ENCODE data around the gene CAPN15.

The CAPN15 gene

DNA sequence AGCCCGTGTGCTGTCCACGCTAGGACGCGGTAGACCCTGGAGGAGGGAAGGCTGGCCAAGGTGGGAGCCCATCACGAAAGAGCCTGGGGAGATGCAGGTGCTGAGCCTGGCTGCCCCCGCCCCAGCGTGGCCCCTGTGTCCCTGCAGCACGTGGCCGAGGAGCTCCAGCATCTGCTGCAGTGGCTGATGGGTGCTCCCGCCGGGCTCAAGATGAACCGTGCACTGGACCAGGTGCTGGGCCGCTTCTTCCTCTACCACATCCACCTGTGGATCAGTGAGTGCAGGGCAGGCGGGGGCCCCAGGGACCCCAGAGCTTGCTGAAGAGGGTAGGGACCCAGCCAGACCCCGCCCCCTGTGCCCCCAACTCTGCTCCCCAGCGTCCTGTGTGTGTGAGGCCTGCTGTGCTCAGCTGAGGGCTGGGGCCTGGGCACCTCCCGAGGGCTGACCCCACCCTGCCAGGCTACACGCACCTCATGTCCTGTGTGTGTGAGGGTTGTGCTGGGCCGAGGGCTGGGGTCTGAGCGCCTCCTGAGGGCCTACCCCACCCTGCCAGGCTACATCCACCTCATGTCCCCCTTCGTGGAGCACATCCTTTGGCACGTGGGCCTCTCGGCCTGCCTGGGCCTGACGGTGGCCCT is 50.8 kb downstream of the CAPN15 start:
- DNase-seq (ENCODE audit: low read depth): no peak

DNA sequence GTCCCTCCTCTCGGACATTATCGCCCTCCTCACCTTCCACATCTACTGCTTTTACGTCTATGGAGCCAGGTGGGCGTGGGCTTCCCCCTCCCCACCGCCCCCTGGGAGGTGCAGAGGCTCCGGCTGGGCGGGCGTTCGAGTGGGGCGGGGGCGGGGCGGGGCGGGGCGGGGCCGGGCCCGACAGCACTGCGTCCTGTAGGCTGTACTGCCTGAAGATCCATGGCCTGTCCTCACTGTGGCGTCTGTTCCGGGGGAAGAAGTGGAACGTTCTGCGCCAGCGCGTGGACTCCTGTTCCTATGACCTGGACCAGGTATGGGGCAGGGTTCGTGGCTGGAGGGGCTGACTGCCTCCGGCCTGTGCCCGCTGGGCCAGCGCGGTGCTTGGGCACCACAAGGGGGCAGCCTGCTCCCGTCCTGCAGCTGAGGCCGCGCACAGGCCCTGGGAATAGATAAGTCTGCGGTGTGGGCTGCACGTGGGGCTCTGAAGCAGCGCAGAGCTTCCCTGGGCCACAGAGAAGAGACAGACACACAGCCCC is 51.4 kb downstream of the CAPN15 start:
- peak; percentile 49 for DNase-seq (ENCODE audit: low read depth)

DNA sequence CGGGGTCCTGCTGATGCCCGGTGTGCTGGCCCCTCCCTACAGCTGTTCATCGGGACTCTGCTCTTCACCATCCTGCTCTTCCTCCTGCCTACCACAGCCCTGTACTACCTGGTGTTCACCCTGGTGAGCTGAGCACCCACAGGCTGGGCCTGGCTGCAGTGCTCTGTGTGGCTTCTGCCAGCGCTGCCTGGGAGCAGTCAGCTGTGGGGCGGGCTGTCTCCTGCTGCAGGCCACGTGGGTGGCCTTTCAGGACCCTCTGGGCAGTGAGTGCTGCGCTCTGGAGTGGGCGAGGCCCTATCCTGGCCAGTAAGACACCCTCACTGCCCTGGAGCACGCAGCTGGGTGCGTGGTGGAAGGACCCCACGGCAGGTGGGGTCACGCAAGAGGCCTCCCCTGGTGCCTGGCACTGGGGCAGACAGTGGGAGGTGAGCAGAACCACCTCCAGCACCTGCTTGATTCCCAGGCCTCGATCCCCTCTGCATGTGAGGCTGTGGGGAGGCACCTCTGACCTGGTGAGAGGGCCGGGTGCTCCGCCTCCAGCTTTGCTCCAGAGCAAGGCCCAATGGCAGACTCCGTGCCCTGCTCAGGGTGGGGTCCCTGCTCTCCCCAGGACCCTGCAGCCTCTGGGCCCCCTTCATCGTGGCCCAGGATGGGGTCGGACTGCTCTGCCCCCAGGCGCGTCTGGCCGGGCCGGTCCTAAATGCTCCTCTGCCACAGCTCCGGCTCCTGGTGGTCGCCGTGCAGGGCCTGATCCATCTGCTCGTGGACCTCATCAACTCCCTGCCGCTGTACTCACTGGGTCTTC is 52.8 kb downstream of the CAPN15 start:
- DNase-seq (ENCODE audit: low read depth): no peak

DNA sequence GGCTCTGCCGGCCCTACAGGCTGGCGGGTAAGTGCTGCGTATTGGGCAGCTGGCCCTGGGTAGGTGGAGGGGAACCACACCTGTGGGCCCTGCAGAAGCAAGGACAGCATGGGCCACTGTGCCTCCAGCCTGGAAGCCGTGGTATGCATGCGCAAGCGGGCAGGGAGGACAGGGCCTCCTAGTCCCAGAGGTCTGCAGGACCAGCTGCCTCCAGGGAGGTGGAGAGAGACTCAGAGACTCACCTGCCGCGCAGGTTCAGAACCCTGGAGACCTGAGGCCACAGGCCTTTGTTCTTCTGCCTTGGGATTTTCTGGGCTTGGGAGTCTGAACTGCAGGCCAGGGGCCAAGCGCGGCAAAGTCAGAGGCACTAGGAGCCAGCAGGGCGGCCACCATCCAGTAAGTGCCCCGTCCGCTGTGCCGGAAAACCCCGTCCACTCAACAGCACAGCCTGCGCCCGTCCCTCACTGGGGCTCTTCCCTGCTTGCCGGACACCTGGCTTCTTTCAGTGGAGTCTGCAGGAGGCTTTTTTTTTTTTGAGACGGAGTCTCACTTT is 53.5 kb downstream of the CAPN15 start:
- no peak for DNase-seq (ENCODE audit: low read depth)

DNA sequence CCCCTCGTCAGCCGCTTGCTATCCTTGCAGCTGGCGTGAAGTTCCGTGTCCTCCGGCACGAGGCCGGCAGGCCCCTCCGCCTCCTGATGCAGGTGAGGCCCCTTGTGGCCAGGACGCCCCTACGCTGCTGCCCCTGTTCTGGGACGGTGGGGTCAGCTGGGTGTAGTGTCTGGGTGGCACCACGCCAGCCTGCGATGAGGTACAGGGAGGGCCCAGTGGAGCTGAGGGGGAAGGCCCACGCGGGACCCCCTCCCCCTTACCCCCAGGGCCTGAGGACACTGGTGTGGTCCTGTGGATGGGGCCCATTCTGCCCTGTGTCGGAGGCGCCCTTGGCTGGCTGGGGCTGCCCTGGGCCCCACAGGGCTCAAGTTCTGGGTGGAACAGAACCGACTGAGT is 54.7 kb downstream of the CAPN15 start:
- no peak for DNase-seq (ENCODE audit: low read depth)

DNA sequence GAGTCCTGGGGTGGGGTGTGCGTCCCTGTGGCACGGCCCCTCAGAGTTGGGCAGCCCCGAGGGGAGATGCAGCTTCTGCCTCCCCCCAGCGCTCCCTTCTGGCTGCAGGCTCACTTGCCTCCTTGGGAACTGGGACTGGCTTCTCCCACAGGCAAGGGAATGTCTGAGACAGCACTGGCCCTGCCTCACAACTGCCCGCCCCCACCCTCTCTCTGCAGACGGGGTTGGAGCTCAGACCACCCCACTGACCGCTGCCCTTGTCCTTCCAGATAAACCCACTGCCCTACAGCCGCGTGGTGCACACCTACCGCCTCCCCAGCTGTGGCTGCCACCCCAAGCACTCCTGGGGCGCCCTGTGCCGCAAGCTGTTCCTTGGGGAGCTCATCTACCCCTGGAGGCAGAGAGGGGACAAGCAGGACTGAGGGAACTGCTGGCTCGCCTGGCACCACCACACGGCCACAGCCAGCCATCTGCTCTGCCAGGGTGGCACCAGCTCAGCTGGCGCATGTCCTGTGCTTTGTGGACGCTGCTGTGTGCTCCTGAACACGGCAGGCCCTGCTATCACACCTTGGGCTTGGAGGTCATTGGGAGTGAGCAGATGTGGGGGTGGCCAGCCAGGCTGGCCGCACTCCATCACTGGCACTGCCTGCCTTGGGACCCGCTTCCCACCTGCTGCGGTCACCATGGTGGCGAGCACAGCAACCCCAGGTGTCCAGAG is 55.3 kb downstream of the CAPN15 start:
- no peak for DNase-seq (ENCODE audit: low read depth)

DNA sequence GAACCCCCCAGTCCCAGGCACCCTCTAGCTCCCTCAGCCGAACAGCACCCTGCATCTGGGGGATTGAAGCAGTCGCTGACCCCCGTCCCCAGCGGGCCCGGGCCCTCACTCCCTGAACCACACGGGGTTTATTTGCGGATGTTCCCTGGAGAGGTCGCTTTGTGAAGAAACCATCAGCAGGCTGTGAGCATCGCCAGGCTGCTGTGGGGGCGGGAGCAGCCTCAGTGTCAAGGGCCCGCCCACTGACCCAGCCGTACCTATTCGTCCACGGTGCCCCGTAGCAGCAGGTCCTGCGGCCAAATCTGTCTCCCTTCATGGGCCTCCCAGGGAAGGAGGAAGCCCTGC is 55.9 kb downstream of the CAPN15 start:
- no peak for DNase-seq (ENCODE audit: low read depth)

DNA sequence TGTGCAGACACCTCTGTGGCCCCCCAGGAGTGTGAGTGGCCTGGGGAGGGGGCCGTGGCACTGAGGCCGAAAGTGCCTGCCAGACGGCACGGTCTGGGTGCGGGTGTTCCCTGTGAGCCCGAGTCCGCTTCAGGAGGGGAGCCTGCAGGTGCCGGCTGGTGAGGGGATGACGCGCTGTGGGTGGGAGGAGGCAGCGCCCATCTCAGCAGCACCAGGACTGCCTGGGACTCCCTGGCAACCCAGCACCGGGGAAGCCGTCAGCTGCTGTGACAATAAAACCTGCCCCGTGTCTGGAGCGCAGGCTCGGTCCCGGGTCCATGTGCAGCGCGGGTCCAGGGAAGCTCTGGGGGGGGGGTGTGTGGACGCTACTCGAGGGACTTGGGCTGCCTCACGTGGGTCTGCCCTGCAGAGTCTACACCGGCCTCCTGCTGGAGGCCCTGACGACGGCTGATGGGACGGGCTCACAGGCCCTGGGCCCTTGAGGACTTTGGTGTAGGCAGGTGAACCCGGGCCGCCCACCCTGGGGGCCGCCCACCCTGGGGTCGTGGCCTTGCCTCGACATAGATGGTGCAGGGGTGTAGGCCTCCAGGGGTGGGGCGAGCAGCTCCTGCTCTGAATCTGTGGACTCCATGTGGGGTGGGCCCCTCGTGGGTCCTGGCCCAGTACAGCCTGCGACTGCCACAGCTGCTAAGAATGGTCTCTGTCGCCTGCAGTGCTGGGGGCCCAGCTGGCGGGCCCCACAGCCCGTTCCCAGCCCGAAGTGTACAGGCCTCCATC is 56.5 kb downstream of the CAPN15 start:
- no peak for DNase-seq (ENCODE audit: low read depth)

DNA sequence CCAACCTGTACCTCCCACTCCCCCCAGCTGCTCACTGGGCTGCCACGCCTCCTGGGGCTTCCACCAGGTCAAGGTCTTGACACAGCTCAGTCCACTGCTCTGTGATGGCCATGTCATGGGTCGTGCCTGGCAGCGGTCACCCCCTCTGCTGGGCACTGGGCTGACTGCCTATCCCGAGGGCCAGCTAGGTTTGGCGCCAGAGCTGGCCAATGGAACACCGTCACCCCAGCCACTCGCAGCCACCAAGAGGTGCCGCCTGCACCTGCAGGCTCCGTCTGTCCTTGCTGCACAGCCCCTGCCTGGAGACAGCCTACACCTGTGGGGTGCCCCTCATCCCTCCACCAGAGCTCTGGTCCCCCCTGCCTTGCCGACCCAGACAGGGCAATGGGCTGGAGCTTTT is 57.8 kb downstream of the CAPN15 start:
- no peak for DNase-seq (ENCODE audit: low read depth)

DNA sequence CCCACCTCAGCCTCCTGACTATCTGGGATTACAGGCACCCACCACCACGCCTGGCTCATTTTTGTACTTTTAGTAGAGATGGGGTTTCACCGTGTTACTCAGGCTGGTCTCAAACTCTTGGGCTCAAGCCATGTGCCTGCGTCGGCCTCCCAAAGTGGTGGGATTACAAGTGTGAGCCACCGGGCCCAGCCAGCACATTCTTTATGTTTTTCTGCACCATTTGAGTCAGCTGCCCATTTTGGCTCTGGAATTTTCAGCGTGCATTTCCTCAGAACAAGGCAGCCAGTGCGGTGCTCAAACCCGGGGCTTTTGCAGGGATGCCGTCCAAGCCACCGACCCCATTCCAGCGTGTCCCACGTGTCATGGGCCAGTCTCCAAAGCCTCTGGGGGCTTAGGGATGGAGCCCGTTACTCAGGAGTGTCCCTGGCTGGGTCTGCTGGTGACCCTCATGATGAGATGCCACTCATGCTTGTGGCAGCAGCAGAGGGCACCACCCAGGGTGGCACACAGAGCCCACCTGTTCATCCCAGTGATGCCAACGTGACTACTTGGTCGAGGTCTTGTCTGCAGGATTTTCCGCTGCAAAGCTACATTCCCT is 58.6 kb downstream of the CAPN15 start:
- DNase-seq (ENCODE audit: low read depth): no peak

DNA sequence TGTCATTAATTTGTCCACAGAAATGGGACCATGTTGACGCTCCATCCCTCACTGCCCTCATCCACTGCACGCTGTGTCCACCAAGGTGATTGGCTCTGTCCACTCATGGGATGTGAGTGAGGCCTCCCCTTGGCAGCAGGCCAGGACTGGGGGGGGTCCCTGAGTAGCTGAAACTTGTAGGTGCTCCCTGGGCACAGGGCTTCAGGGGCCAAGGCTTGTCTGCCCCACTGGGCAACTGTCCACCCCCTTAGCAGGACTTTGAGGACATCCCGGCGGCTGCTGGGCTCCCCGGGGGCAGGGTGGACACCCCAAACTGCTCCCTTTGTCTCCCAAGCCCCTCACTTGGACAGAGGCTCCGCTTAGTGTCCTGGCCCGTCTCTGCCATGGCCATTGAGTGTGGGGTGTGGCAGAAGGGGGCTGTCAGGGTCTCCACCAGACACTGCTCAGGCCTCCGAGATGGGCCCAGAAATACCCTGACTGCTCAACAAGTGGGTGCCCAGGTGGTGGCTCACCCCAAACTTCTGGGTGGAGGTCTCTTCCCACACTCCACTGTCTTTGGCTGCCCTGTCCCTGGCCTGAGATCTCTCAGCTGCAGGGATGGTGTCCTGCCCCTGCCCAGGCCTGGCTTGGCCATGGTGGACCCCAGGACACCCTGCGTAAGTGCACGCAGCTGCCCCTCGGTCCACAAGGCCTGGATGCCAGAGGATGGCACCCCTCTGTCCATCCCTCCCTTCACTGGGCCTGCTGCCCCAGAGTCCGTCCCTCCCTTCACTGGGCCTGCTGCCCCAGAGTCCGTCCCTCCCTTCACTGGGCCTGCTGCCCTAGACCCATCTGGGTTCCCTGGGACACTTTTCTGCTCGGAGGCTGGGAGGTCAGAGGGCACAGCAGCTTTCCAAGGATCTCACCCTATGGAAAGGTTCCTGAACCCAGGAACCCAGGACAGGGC is 59.4 kb downstream of the CAPN15 start:
- no peak for DNase-seq (ENCODE audit: low read depth)

DNA sequence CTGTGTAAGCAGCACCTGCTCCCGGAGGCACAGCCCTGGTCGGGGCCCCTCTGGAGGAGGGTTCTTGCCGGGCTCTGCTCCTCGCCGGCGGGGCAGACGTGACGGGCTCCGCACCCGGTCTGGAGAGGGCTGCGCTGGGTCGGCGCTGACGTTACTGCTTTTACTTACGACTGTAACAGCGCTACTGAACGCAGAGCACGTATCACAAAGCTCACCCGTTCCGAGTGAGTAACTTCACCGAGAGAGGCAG is 61.1 kb downstream of the CAPN15 start:
- peak; percentile 53 for DNase-seq (ENCODE audit: low read depth)

DNA sequence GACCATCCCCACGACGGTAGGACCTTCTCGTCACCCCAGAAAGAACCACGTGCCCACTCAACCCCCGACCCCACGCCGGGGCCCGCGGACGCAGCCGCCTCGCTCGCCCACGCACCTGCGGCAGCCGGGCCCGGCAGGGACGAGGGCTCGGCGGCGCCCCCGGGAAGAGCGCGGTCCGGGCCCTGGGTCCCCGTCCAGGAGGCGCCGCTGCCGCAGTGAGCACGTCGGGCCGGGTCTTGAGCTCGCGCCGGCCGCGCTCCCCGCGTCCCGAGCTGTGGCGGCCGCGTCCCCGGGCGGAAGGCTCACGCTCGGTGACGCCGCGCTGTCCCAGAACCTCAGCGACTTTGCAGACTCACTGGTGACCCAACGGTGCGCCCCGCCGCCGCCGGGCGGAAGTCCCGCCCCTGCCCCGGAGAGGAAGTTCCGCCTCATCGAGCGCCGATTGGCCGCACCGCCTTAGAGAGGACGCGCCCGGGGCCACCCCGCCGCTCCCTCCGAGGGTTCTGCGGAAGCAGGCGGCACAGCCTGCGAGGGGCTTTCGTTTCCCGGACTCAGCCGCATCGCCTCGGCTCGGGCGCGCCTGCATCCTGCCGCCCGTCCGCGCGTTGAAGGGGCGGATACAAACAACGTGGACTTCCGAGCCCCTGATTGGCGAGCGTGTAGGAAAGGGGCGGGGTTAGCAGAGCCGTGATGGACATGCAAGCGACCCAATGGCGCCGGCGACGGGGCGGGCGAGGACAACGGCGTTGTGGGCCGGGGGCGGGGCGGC is 61.6 kb downstream of the CAPN15 start:
- DNase-seq (ENCODE audit: low read depth): peak; percentile 96

DNA sequence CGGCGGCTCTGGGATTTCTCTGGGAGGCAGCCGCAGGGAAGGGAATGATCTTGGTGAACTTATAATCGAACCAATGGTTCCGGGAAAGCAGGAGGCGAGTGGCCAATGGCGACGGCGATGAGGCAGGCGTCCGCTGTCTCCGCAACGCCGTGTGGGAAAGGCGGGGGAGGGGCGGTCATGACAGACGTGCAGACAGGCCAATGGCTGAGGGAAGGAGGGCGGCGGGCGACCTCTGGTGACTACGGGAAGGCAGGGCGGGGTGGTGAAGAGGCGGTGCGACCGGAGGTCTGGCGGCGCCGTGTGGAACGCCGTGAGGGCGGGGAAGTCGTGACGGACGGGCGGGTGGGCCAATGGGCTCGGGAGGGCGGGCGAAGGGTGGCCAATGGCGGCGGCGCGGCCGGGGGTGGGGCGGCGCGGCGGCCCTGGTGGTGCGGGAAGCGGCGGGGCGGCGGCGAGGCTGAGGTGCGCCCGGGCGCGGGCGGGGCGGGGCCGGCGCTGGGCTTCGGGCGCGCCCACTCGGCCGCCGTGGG is 62.2 kb downstream of the CAPN15 start, which contains the start of gene RAB40C:
RAB40C (plus strand) TSS at position 409 of the 530 bp plus-strand sequence. CDS start 226 bp downstream, outside the sequence.
- peak; percentile 98 for DNase-seq (ENCODE audit: low read depth)

DNA sequence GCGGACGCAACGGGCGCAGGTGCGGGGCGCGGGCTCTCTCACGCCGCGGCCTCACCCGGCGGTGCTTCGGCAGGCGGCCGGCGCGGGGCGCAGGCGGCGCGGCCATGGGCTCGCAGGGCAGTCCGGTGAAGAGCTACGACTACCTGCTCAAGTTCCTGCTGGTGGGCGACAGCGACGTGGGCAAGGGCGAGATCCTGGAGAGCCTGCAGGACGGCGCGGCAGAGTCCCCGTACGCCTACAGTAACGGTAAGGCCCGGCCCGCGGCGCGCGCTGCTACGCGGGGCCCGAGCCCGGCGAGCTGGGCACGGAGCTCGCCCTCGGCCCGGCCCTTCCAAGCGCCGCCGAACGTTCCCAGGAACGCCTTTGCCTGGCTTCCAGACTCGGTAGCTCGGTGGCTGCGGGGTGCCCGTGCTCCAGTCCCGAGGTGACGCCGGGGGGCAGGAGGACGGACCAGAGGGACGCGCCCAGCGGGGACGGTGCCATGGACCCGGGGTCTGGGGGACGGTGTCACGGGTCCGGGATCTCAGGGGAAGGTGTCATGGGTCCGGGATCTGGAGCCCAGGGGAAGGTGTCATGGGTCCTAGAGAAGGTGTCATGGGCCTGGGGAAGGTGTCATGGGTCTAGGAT is 62.8 kb downstream of the CAPN15 start:
- no peak for DNase-seq (ENCODE audit: low read depth)

DNA sequence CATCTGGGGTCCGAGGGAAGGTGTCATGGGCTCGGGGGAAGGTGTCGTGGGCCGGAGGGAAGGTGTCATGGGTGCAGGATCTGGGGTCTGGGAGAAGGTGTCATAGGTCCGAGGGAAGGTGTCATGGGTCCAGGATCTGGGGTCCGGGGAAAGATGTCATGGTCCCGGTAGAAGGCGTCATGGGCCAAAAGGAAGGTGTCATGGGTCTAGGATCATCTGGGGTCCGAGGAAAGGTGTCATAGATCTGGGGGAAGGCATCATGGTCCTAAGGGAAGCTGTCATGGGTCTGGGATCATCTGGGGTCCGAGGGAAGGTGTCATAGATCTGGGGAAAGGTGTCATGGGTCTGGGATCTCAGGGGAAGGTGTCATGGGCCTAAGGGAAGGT is 63.3 kb downstream of the CAPN15 start:
- DNase-seq (ENCODE audit: low read depth): no peak

DNA sequence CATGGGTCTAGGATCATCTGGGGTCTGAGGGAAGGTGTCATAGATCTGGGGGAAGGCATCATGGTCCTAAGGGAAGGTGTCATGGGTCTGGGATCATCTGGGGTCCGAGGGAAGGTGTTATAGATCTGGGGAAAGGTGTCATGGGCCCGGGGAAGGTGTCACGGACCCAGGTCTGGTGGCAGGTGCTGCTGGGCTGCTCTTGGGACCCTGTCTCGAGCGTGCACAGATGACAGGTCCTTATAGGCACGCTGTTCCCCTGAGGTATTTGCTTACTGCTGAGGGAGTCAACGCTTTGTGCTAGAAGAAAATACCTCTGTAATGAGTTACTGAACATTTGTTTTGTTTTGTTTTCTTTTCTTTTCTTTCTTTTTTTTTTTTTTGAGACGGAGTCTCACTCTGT is 63.7 kb downstream of the CAPN15 start:
- no peak for DNase-seq (ENCODE audit: low read depth)

DNA sequence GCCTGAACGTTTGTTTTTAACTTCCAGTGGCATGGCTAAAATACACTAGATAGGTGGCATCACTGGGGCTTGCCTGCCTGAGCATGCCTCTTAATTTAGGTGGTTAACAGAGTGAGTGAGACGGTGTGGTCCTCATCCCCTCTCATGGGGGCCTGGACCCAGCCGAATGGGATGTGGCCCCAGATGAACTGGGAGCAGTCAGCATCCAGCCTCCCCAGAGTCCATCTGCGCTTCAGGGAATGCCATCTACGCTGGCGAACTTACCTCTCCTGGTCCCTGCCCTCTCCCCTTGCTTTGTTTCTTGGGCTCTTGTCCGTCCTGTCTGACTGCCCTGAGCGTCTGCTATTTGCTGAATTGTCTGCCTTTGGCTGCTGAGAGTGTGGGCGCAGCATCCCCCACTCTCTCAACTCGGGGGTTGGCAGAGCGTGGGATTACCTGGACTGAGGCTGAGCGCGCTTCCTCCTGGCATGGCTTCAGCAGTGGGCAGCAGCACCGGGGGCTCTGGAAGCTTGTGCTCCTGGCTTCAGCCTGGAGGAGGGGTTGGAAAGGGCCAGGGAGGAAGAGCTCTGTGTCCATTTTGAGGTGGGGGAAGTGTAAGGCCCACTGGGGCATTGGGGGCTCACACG is 64.5 kb downstream of the CAPN15 start:
- DNase-seq (ENCODE audit: low read depth): no peak

Measured in activated T-cell treated with anti-CD3 and anti-CD28 coated beads for 24 hours (primary cell).